Activated B cell treated with CpG ODN at 0.5 μM for 24 hours (primary cell): ENCODE data around the gene CCL24. TPM values are rescaled to one million over a fixed set of nuclear protein-coding genes. Genes with fewer than 3 reads are reported as not detected.
"Not testable (repeated sequence)": the region's sequence is repeated elsewhere in the genome, so short reads cannot be mapped to it uniquely, and the experiment has no call there.

Experiments used
- ATAC-seq: fragments of 200-7000 bp; cut with Tn5 transposase; one replicate; pipeline ENCODE4 v1.10.0; 2021; ENCODE audit warnings: low read depth, mild to moderate bottlenecking, moderate library complexity
- CTCF ChIA-PET: fragments of 350-600 bp; sonication (Branson Sonifier 250); formaldehyde crosslinking; loops from one replicate; lab custom pipeline; 2021; ENCODE audit warnings: antibody characterized with exemption; lab: Charles Lee
- POLR2A ChIA-PET: fragments of 350-600 bp; sonication (Branson Sonifier 250); formaldehyde crosslinking; loops from one replicate; lab custom pipeline; 2021; ENCODE audit warnings: antibody characterized with exemption; lab: Charles Lee
- DNase-seq: peaks from one replicate; pipeline ENCODE4 v3.0.0; 2022
- H3K27ac Mint-ChIP-seq: one replicate; pipeline ENCODE4 v1.8.0; 2020; ENCODE audit warnings: mixed read lengths
- H3K27me3 Mint-ChIP-seq: one replicate; pipeline ENCODE4 v1.8.0; 2021; ENCODE audit warnings: mixed read lengths
- H3K36me3 Mint-ChIP-seq: one replicate; pipeline ENCODE4 v1.8.0; 2021; ENCODE audit warnings: low read depth, mixed read lengths
- H3K4me1 Mint-ChIP-seq: one replicate; pipeline ENCODE4 v1.8.0; 2021; ENCODE audit warnings: mixed read lengths
- H3K4me3 Mint-ChIP-seq: one replicate; pipeline ENCODE4 v1.8.0; 2020; ENCODE audit warnings: mild to moderate bottlenecking, mixed read lengths
- H3K9me3 Mint-ChIP-seq: one replicate; pipeline ENCODE4 v1.8.0; 2020; ENCODE audit warnings: mixed read lengths
- intact Hi-C: fragments of 100-400 bp; cut with micrococcal nuclease; formaldehyde crosslinking; loops from one replicate; pipeline ENCODE4 v1.15.1; 2024
- total RNA-seq: library from RNA; stranded (reverse); gene quantifications from 2 replicates; pipeline ENCODE4 v1.2.3, GENCODE V29; 2022
- TF ChIP-seq, protein P1 (sequence below): fragments of 200-600 bp; IDR thresholded peaks from one replicate; pipeline ENCODE4 v1.8.0; 2022; ENCODE audit warnings: antibody characterized with exemption, mild to moderate bottlenecking

CCL24 gene
- total RNA-seq, 1 donor from 2014 or later: 1.2 TPM

DNA sequence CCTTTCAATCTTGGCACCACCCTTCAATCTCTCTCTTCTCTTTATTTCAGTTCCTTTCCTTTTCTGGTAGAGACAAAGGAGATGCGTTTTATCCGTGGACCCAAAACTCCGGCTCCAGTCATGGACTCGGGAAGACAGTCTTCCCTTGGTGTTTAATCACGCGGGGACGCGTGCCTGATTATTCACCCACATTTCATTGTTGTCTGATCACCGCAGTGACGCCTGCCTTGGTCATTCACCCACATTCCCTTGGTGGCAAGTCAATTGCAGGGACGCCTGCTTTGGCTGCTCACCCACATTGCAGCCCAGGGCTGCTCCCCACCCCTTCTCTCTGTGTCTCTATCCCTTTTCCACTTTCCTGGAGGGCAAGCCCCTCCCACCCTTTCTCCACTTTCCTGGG lies 34.1 kb downstream of the CCL24 start:
- H3K4me3 Mint-ChIP-seq, ATAC-seq, POLR2A ChIA-PET, H3K27ac Mint-ChIP-seq, CTCF ChIA-PET, DNase-seq, intact Hi-C loops, H3K4me1 Mint-ChIP-seq, H3K36me3 Mint-ChIP-seq, H3K9me3 Mint-ChIP-seq: not testable (repeated sequence)
- H3K27me3 Mint-ChIP-seq: peaks cover 26% of the 10 kb centered on the region

DNA sequence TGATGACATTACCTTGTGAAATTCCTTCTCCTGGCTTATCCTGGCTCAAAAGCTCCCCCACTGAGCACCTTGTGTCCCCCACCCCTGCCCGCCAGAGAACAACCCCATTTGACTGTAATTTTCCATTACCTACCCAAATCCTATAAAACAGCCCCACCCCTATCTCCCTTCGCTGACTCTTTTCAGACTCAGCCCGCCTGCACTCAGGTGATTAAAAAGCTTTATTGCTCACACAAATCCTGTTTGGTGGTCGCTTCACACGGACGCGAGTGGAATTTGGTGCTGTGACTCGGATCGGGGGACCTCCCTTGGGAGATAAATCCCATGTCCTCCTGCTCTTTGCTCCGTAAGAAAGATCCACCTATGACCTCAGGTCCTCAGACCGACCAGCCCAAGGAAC lies 34.6 kb downstream of the CCL24 start:
- H3K27me3 Mint-ChIP-seq: peaks cover 26% of the 10 kb centered on the region
- DNase-seq, ATAC-seq, H3K4me1 Mint-ChIP-seq, CTCF ChIA-PET, H3K27ac Mint-ChIP-seq, intact Hi-C loops, H3K36me3 Mint-ChIP-seq, H3K4me3 Mint-ChIP-seq, POLR2A ChIA-PET, H3K9me3 Mint-ChIP-seq: not testable (repeated sequence)

DNA sequence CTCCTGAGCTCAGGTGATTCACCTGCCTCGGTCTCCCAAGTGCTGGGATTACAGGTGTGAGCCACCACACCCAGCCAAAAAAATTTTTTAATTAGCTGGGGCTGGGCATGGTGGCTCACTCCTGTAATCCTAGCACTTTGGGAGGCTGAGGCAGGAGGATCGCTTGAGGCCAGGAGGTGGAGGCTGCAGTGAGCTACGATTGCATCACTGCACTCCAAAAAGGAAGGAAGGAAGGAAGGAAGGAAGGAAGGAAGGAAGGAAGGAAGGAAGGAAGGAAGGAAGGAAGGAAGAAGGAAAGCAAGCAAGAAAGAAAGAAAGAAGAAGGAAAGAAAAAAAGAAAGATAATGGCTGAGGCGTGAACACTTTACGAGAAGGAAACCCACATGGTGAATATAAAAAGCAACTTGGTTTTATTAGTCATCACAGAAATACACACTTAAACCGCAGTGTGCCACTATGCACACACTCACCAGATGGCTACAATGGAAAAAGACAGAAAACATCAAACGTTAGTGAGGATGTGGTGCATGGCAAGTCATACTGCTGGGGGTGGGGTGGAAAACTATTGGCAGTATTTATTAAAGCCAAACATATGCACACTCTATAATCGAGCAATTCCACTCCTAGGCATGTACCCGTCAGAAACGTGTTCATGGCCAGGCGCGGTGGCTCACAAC lies 37.2 kb downstream of the CCL24 start:
- DNase-seq (no peak), ATAC-seq (peak; percentile 61)
- Mint-ChIP-seq H3K27me3 (peaks cover 10% of the 10 kb centered on the region), H3K4me1 (peaks cover 6% of the 10 kb centered on the region), H3K27ac (no peak overlapping the region), H3K4me3 (no peak overlapping the region), H3K9me3 (no peaks in the 10 kb centered on the region), H3K36me3 (no peaks in the 10 kb centered on the region)
- ChIA-PET POLR2A (no interaction called here), CTCF (no interaction called here)
- intact Hi-C loops: no loop called here
- TF ChIP-seq, protein P1, sequence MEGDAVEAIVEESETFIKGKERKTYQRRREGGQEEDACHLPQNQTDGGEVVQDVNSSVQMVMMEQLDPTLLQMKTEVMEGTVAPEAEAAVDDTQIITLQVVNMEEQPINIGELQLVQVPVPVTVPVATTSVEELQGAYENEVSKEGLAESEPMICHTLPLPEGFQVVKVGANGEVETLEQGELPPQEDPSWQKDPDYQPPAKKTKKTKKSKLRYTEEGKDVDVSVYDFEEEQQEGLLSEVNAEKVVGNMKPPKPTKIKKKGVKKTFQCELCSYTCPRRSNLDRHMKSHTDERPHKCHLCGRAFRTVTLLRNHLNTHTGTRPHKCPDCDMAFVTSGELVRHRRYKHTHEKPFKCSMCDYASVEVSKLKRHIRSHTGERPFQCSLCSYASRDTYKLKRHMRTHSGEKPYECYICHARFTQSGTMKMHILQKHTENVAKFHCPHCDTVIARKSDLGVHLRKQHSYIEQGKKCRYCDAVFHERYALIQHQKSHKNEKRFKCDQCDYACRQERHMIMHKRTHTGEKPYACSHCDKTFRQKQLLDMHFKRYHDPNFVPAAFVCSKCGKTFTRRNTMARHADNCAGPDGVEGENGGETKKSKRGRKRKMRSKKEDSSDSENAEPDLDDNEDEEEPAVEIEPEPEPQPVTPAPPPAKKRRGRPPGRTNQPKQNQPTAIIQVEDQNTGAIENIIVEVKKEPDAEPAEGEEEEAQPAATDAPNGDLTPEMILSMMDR: no peak

DNA sequence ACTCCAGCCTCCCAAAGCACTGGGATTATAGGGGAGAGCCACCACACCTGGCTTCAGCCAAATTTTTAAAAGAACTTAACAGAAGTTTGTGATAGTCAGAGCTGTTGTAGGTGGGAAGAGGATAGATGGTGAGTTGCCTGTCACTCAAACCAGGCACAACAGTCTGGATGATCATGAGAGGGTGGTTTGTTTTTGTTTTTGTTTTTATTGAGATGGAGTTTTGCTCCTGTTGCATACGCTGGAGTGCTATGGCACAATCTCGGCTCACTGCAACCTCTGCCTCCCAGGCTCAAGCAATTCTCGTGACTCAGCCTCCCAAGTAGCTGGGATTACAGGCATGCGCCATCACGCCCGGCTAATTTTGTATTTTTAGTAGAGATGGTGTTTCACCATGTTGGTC lies 39.6 kb downstream of the CCL24 start:
- H3K9me3 Mint-ChIP-seq, H3K27me3 Mint-ChIP-seq, DNase-seq, H3K4me3 Mint-ChIP-seq, intact Hi-C loops, ATAC-seq, POLR2A ChIA-PET, H3K4me1 Mint-ChIP-seq, CTCF ChIA-PET, H3K36me3 Mint-ChIP-seq, H3K27ac Mint-ChIP-seq: not testable (repeated sequence)

DNA sequence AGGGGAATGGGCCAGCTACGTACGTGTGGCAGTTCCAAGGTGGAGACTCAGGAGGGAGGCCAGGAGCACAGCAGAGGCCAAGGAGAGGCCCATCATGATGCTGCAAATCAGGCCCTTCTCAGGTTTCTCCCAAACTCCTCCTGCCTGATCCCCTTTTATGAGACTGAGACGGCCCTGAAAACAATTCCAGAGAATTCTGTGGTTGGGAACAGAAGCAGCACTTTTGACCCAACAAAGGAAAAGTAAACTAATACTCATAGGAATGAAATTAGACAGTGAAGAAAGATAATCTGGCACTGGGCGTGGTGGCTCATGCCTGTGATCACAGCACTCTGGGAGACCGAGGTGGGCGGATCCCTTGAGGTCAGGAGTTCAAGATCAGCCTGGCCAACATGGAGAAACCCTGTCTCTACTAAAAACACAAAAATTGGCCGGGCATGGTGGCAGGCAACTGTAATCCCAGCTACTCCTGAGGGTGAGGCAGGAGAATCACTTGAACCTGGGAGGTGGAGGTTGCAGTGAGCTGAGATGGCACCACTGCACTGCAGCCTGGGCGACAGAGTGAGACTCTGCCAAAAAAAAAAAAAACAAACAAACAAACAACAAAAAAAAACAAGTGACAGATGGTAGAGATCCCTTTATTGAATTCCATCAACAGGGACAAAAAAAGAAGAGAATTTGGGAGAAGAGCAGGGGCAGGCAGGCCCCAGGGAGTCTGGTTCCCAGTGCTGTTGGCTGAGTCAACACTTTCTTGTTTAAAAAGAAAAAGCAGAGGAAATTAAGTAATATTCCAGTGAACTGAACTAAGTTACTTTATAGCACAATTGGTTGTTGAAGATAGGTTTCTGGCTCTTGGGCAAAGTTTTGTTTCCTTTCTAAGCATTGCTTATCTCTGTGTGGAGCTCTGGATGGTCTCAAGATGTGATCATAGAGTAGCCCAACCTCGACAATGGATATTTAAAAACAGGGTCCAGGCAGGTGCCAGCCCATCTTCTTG lies 41.2 kb downstream of the CCL24 start, which contains the start of gene CCL26:
TSS of gene CCL26 (minus strand) at position 131 of the 997 bp plus-strand sequence. CDS start at position 96, 35 bp downstream.
- ATAC-seq (no peak), DNase-seq (no peak)
- ChIA-PET CTCF (interaction anchor here (1.2 kb wide), 1 partner anchor 10 kb away, joined by 6 read pairs; no protein-coding TSS in a partner anchor), POLR2A (interaction anchor here (0.7 kb wide), 1 partner anchor 31 kb away, joined by 5 read pairs; no protein-coding TSS in a partner anchor)
- no peak within 1 kb of the TSS for H3K27ac Mint-ChIP-seq
- H3K9me3 Mint-ChIP-seq: no peaks in the 10 kb centered on the region
- no peaks in the 10 kb centered on the region for H3K27me3 Mint-ChIP-seq
- TF ChIP-seq, protein P1: no peak
- intact Hi-C loops: no loop called here
- H3K4me3 Mint-ChIP-seq: no peak within 1 kb of the TSS
- peaks cover 6% of the 10 kb centered on the region for H3K4me1 Mint-ChIP-seq
- H3K36me3 Mint-ChIP-seq: no peaks in the 10 kb centered on the region

DNA sequence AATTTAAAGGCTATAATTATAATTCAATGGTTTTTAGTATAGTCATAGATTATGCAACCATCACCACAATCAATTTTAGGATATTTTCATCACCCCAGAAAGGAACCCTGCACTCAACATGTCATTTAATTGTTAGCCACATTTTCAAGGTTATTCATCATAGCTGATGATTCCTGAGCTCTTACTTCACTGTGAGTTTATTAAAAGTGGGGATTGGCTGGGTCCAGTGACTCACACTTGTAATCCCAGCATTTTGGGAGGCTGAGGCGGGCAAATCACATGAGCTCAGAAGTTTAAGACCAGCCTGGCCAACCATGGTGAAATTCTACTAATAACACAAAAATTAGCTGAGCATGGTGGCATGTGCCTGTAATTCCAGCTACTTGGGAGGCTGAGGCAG lies 42.4 kb downstream of the CCL24 start:
- intact Hi-C loops: no loop called here
- Mint-ChIP-seq H3K4me1 (peaks cover under 1% of the 10 kb centered on the region), H3K36me3 (no peaks in the 10 kb centered on the region), H3K27ac (no peak overlapping the region), H3K4me3 (no peak overlapping the region), H3K9me3 (no peaks in the 10 kb centered on the region), H3K27me3 (no peaks in the 10 kb centered on the region)
- ChIA-PET POLR2A (no interaction called here), CTCF (interaction anchor here (1.2 kb wide), 1 partner anchor 9 kb away, joined by 6 read pairs; no protein-coding TSS in a partner anchor)
- DNase-seq (no peak), ATAC-seq (no peak)
- TF ChIP-seq, protein P1: no peak
